GM19328 (cell line): ENCODE results near the gene PIK3R3.

Experiments used
- ATAC-seq: cut with Tn5 transposase; IDR thresholded peaks from one replicate; pipeline ENCODE4 v1.9.1; 2021; ENCODE audit warnings: mild to moderate bottlenecking, moderate library complexity; ENCODE audit not compliant: unreplicated experiment

PIK3R3 gene

GRCh38 chr1:46132529-46133180 lies at the start of gene PIK3R3:
Gene PIK3R3 (minus strand): TSS chr1:46132629. CDS start chr1:46131952, 677 bp downstream.
- ATAC-seq, result peak; percentile 88

GRCh38 chr1:46181343-46182260 lies 49.2 kb upstream of the PIK3R3 start:
- no peak for ATAC-seq

GRCh38 chr1:46180082-46180616 lies 47.7 kb upstream of the PIK3R3 start:
- no peak for ATAC-seq

- no peak for ATAC-seq
These were observed 47.0 kb upstream of the PIK3R3 start for GRCh38 chr1:46179138-46180081.

- no peak for ATAC-seq
These were observed 43.9 kb upstream of the PIK3R3 start, which contains the start of gene P3R3URF for GRCh38 chr1:46176211-46176865. Gene P3R3URF (minus strand): TSS chr1:46176488. CDS start chr1:46176471, 17 bp downstream.

- ATAC-seq, result no peak
These were observed 42.8 kb upstream of the PIK3R3 start for GRCh38 chr1:46175243-46175642.

- no peak for ATAC-seq
These were observed 42.2 kb upstream of the PIK3R3 start, which contains the start of gene TSPAN1 for GRCh38 chr1:46174448-46175231. Gene TSPAN1 (plus strand): TSS chr1:46175087. CDS start chr1:46181108, 6,021 bp downstream.

- ATAC-seq, result no peak
These were observed 41.0 kb upstream of the PIK3R3 start for GRCh38 chr1:46173361-46173856.

- ATAC-seq, result no peak
These were observed 39.9 kb upstream of the PIK3R3 start for GRCh38 chr1:46172321-46172720.

GRCh38 chr1:46171871-46172270 lies 39.4 kb upstream of the PIK3R3 start:
- no peak for ATAC-seq

GRCh38 chr1:46171351-46171750 lies 38.9 kb upstream of the PIK3R3 start:
- ATAC-seq, result no peak

- ATAC-seq, result no peak
These were observed 37.5 kb upstream of the PIK3R3 start for GRCh38 chr1:46169811-46170454.

- ATAC-seq, result no peak
These were observed 36.0 kb upstream of the PIK3R3 start for GRCh38 chr1:46168477-46168876.

GRCh38 chr1:46166521-46167462 lies 34.4 kb upstream of the PIK3R3 start:
- no peak for ATAC-seq

GRCh38 chr1:46160212-46160611 lies 27.8 kb upstream of the PIK3R3 start:
- ATAC-seq, result no peak

- ATAC-seq, result no peak
These were observed 27.1 kb upstream of the PIK3R3 start for GRCh38 chr1:46159516-46159915.
